Measurements from ENCODE around the gene MAP3K12. TPM values are rescaled to one million over a fixed set of nuclear protein-coding genes. Genes with fewer than 3 reads are reported as not detected.

Gene MAP3K12
- total RNA-seq, 5 donors from 2014 or later (not counting 1 experiment from before 2014, with no cell fraction given) = 21.4 to 29.9 (median 25.9) TPM

DNA sequence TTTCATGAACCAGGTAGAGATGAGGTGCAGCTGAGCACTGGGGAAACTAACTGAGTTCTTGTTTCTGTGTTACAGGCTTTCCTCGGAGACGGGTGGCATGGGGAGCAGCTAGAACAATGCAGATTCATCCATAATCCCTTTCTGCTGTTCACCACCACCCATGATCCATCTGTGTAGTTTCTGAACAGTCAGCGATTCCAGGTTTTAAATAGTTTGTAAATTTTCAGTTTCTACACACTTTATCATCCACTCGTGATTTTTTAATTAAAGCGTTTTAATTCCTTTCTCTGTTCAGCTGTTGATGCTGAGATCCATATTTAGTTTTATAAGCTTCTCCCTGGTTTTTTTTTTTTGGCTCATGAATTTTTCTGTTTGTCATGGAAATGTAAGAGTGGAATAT, 19.9 kb downstream of the MAP3K12 start:
- Mint-ChIP-seq H3K9me3 (no peaks in the 10 kb centered on the region), H3K4me1 (peaks cover 23 to 28% (median 24%) of the 10 kb centered on the region in 3 donors), H3K36me3 (peaks cover 34% of the 10 kb centered on the region), H3K4me3 (no peak overlapping the region), H3K27me3 (no peaks in the 10 kb centered on the region), H3K27ac (no peak overlapping the region)
- no peak for ATAC-seq (replicated peaks in 1 of 4)
- Histone ChIP-seq H3K9me3 (no peaks in the 10 kb centered on the region), H3K27ac (ENCODE audit: low read length) (no peak overlapping the region), H3K36me3 (ENCODE audit: control insufficient read depth in 2 of 2, extremely low read depth in 1 of 2, insufficient read depth in 1 of 2, low read length in 1 of 2) (peaks cover 24 to 92% of the 10 kb centered on the region in 2 donors), H3K4me3 (ENCODE audit: control insufficient read depth in 1 of 2, extremely low read depth in 1 of 2, low read length in 1 of 2) (no peak overlapping the region), H3K4me1 (ENCODE audit: control insufficient read depth in 1 of 2, extremely low read depth in 1 of 2, insufficient read depth in 2 of 2, low read length in 2 of 2) (peaks cover 0 to 10% of the 10 kb centered on the region in 2 experiments), H3K27me3 (replicated peaks in 1 of 2; ENCODE audit: control insufficient read depth in 2 of 2, extremely low read depth in 1 of 2, insufficient read depth in 2 of 2, low read length in 1 of 2) (no peaks in the 10 kb centered on the region)
- 100% methylated on average over 2 of the region's 5 CpGs for WGBS (ENCODE audit: insufficient coverage)
- ChIA-PET POLR2A (interaction anchor here (0.6 to 0.8 kb wide), 6 partner anchors 12 to 239 kb away, joined by 3 to 7 read pairs (median 4); no protein-coding TSS in a partner anchor), CTCF (interaction anchor here (0.6 to 1.0 kb wide), 3 partner anchors 22 to 39 kb away, joined by 3 to 4 read pairs (median 3); partner anchors contain the start of gene TARBP2 (in 1 of the 2))
- DNase-seq = no peak

DNA sequence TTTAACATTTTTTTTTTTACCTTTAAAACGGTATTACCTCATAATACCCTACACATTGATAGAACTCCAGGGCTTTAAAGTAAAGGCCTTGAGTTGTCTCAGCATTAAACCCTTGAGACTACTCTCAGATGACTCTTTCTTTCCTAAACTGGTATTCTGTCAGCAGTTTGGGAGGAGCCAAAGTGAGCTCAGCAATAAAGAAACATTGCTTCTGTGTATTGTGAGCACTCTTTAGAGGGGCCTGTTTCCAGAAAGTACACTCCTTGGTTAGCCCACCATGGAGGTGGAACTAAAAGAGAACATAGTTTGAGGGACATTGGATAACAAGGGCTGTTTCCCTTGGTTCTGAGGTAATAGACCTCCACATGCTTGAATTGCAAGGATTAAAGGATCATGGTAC, 20.4 kb downstream of the MAP3K12 start:
- WGBS (ENCODE audit: insufficient coverage) = 80% methylated on average over 1 of the region's 1 CpG
- ChIA-PET CTCF (interaction anchor here (0.6 to 1.4 kb wide), 4 partner anchors 13 to 39 kb away, joined by 3 to 4 read pairs (median 4); partner anchors contain the start of gene TARBP2 (in 1 of the 2)), POLR2A (interaction anchor here (0.6 to 0.8 kb wide), 5 partner anchors 13 to 238 kb away, joined by 3 to 7 read pairs (median 4); no protein-coding TSS in a partner anchor)

DNA sequence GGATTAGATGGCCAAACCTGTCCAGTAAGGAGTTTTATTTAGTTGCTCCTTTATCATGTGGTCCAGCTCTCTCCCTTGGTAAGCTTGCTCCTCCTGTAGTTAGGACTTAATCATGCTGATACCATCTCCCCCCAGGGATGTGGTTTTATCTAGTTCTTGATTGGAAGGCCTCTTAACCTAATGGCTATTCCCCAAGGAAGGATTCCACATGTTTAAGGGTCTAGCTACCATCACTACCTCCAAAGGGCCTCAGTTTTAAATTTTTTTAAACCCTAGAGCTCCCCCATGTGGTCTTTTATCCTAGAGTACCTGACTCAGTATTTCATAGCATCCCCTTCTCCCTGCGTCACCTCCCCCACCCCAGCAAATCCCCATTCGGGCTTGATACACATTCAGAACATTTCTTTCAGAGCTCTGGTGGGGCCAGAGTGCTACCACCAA, 22.5 kb downstream of the MAP3K12 start:
- peaks cover 46% of the 10 kb centered on the region for H3K36me3 Mint-ChIP-seq
- ATAC-seq (replicated peaks in 1 of 4) = peak in 1 of 4 experiments; percentile 30

More for the DNA sequence above, 20.4 kb downstream of the MAP3K12 start:
- Histone ChIP-seq H3K9me3 (no peaks in the 10 kb centered on the region), H3K4me3 (ENCODE audit: control insufficient read depth in 1 of 2, extremely low read depth in 1 of 2, low read length in 1 of 2) (no peak overlapping the region), H3K27ac (ENCODE audit: low read length) (no peak overlapping the region), H3K4me1 (ENCODE audit: control insufficient read depth in 1 of 2, extremely low read depth in 1 of 2, insufficient read depth in 2 of 2, low read length in 2 of 2) (peaks cover 0 to 10% of the 10 kb centered on the region in 2 experiments), H3K36me3 (ENCODE audit: control insufficient read depth in 2 of 2, extremely low read depth in 1 of 2, insufficient read depth in 1 of 2, low read length in 1 of 2) (peaks cover 22 to 92% of the 10 kb centered on the region in 2 donors), H3K27me3 (replicated peaks in 1 of 2; ENCODE audit: control insufficient read depth in 2 of 2, extremely low read depth in 1 of 2, insufficient read depth in 2 of 2, low read length in 1 of 2) (no peaks in the 10 kb centered on the region)
- DNase-seq (no peak), ATAC-seq (replicated peaks in 1 of 4) (no peak)
- Mint-ChIP-seq H3K36me3 (peaks cover 38% of the 10 kb centered on the region), H3K4me3 (no peak overlapping the region), H3K9me3 (no peaks in the 10 kb centered on the region), H3K4me1 (peaks cover 28 to 31% (median 29%) of the 10 kb centered on the region in 3 donors), H3K27ac (no peak overlapping the region), H3K27me3 (no peaks in the 10 kb centered on the region)

DNA sequence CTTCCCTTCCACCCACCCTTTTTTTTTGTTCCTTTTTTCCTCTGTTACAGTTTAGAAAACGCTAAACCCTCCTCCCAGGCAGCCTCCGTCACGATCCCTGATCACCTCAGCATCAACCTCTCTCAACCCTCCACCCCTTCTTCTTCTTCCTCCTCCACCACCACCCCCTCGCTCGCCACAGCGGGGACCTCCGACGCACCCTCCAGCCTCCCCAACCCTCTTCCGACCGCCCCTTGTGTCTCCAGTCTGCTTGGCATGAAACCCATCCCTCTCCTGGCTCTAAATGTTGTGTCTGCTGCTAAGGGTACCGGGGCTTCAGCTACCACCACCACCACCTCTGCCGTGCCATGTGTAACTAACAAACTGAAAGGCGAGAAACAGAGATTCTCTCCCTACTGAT, 24.4 kb downstream of the MAP3K12 start:
- peaks cover 0 to 12% of the 10 kb centered on the region in 2 experiments for H3K4me1 ChIP-seq (ENCODE audit: control insufficient read depth in 1 of 2, extremely low read depth in 1 of 2, insufficient read depth in 2 of 2, low read length in 2 of 2)
- peak overlapping the region; percentile 86 to 91 for H3K27ac Mint-ChIP-seq
- ATAC-seq (replicated peaks in 1 of 4) = peak in 2 of 4 experiments; percentile 34 to 44
- DNase-seq = no peak
- no peak overlapping the region for H3K4me3 ChIP-seq (ENCODE audit: control insufficient read depth in 1 of 2, extremely low read depth in 1 of 2, low read length in 1 of 2)
- H3K27me3 Mint-ChIP-seq = no peaks in the 10 kb centered on the region
- H3K27me3 ChIP-seq (replicated peaks in 1 of 2; ENCODE audit: control insufficient read depth in 2 of 2, extremely low read depth in 1 of 2, insufficient read depth in 2 of 2, low read length in 1 of 2) = no peaks in the 10 kb centered on the region
- peak overlapping the region; percentile 30 for H3K27ac ChIP-seq (ENCODE audit: low read length)
- no peaks in the 10 kb centered on the region for H3K9me3 Mint-ChIP-seq
- peaks cover 12 to 95% of the 10 kb centered on the region in 2 donors for H3K36me3 ChIP-seq (ENCODE audit: control insufficient read depth in 2 of 2, extremely low read depth in 1 of 2, insufficient read depth in 1 of 2, low read length in 1 of 2)
- ChIA-PET CTCF (interaction anchor here (0.6 to 3.2 kb wide), 7 partner anchors 11 to 1053 kb away, joined by 3 to 7 read pairs (median 3); no protein-coding TSS in a partner anchor), POLR2A (interaction anchor here in 1 of 2 donors (0.6 to 1.3 kb wide), 4 partner anchors 20 to 571 kb away, joined by 3 to 7 read pairs (median 4); partner anchors contain the start of gene TARBP2)
- WGBS (ENCODE audit: insufficient coverage) = 45% methylated on average over 10 of the region's 13 CpGs
- H3K9me3 ChIP-seq = no peaks in the 10 kb centered on the region
- H3K4me1 Mint-ChIP-seq = peaks cover 48 to 52% (median 51%) of the 10 kb centered on the region in 3 donors
- H3K36me3 Mint-ChIP-seq = peaks cover 54% of the 10 kb centered on the region
- H3K4me3 Mint-ChIP-seq = peak overlapping the region in 2 of 3 donors; percentile 21 to 26

More for the DNA sequence above, 22.5 kb downstream of the MAP3K12 start:
- ChIA-PET CTCF (interaction anchor here in 1 of 2 donors (0.6 to 1.3 kb wide), 9 partner anchors 15 to 434 kb away, joined by 3 to 10 read pairs (median 3); partner anchors contain the start of gene ESPL1), POLR2A (interaction anchor here (0.6 to 1.4 kb wide), 3 partner anchors 24 to 1452 kb away, joined by 3 to 8 read pairs (median 3); partner anchors contain the start of gene TARBP2 (in 1 of the 2))
- Histone ChIP-seq H3K36me3 (ENCODE audit: control insufficient read depth in 2 of 2, extremely low read depth in 1 of 2, insufficient read depth in 1 of 2, low read length in 1 of 2) (peaks cover 17 to 91% of the 10 kb centered on the region in 2 donors), H3K9me3 (no peaks in the 10 kb centered on the region), H3K27ac (ENCODE audit: low read length) (no peak overlapping the region), H3K4me1 (ENCODE audit: control insufficient read depth in 1 of 2, extremely low read depth in 1 of 2, insufficient read depth in 2 of 2, low read length in 2 of 2) (peaks cover 0 to 10% of the 10 kb centered on the region in 2 experiments), H3K4me3 (ENCODE audit: control insufficient read depth in 1 of 2, extremely low read depth in 1 of 2, low read length in 1 of 2) (no peak overlapping the region), H3K27me3 (replicated peaks in 1 of 2; ENCODE audit: control insufficient read depth in 2 of 2, extremely low read depth in 1 of 2, insufficient read depth in 2 of 2, low read length in 1 of 2) (no peaks in the 10 kb centered on the region)
- WGBS (ENCODE audit: insufficient coverage) = 67% methylated on average over 2 of the region's 2 CpGs
- Mint-ChIP-seq H3K27me3 (no peaks in the 10 kb centered on the region), H3K9me3 (no peaks in the 10 kb centered on the region), H3K4me1 (peaks cover 41 to 46% (median 43%) of the 10 kb centered on the region in 3 donors), H3K27ac (peak overlapping the region in 1 of 2 donors; percentile 48), H3K4me3 (no peak overlapping the region)
- DNase-seq = no peak

DNA sequence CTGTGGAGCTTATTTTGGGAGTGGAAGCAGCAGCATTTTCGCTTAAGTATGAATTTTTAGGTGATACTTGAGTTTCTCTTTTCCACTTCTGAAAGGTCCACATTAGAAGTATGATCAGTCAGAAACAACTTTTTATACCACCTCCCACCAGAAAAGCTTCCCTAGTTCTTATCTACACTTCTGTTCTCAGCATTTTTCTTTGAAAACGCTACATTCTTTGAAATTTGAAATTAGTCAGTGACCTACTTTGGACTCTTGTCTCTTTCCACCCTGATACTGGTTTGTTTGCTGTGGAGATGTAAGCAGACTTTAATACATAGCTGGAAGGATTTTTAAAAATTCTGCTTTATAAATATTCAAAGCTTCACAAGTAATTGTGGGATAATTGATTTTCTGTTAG, 25.2 kb downstream of the MAP3K12 start:
- peaks cover 12 to 97% of the 10 kb centered on the region in 2 donors for H3K36me3 ChIP-seq (ENCODE audit: control insufficient read depth in 2 of 2, extremely low read depth in 1 of 2, insufficient read depth in 1 of 2, low read length in 1 of 2)
- ChIA-PET POLR2A (interaction anchor here in 1 of 2 donors (0.9 to 1.0 kb wide), 2 partner anchors 10 to 20 kb away, joined by 3 read pairs; no protein-coding TSS in a partner anchor), CTCF (interaction anchor here in 1 of 2 donors (0.6 to 3.2 kb wide), 6 partner anchors 10 to 284 kb away, joined by 3 to 7 read pairs (median 4); no protein-coding TSS in a partner anchor)
- no peak for DNase-seq
- H3K27ac ChIP-seq (ENCODE audit: low read length) = peak overlapping the region; percentile 30
- no peak for ATAC-seq (replicated peaks in 1 of 4)
- H3K4me3 Mint-ChIP-seq = peak overlapping the region in 2 of 3 donors; percentile 1 to 26
- peaks cover 47% of the 10 kb centered on the region for H3K36me3 Mint-ChIP-seq
- H3K9me3 Mint-ChIP-seq = no peaks in the 10 kb centered on the region
- peak overlapping the region; percentile 86 to 91 for H3K27ac Mint-ChIP-seq
- no CpG with 5 or more reads among the region's 2 CpGs for WGBS (ENCODE audit: insufficient coverage)
- no peak overlapping the region for H3K4me3 ChIP-seq (ENCODE audit: control insufficient read depth in 1 of 2, extremely low read depth in 1 of 2, low read length in 1 of 2)
- no peaks in the 10 kb centered on the region for H3K9me3 ChIP-seq
- H3K27me3 ChIP-seq (replicated peaks in 1 of 2; ENCODE audit: control insufficient read depth in 2 of 2, extremely low read depth in 1 of 2, insufficient read depth in 2 of 2, low read length in 1 of 2) = no peaks in the 10 kb centered on the region
- peaks cover 0 to 12% of the 10 kb centered on the region in 2 experiments for H3K4me1 ChIP-seq (ENCODE audit: control insufficient read depth in 1 of 2, extremely low read depth in 1 of 2, insufficient read depth in 2 of 2, low read length in 2 of 2)
- H3K27me3 Mint-ChIP-seq = no peaks in the 10 kb centered on the region
- peaks cover 48 to 52% (median 50%) of the 10 kb centered on the region in 3 donors for H3K4me1 Mint-ChIP-seq

DNA sequence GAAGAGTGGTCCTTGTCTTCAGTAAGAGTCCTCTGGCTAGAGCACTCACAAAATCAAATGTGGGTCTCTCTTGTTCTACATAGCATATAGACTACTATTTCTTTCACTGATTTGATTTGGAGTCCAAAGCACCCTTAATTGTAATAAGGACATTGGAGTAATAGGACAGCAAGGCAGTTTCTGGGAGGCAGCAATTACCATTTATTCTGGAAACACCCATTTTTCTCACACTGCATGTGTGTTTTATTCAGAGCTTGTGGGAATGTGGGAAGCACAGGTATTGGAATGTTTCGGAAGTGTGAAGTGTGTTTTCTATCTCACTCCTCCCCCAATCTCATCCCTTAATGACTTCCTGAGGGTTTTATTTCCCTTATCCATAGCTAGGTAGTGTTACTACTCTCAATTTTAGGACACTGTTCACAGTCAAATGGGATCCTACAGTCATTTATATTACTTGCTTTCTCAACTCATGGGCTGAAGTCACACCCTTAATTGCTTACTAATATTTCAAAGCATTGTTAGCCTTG, 27.1 kb downstream of the MAP3K12 start:
- H3K4me3 ChIP-seq (ENCODE audit: control insufficient read depth in 1 of 2, extremely low read depth in 1 of 2, low read length in 1 of 2) = no peak overlapping the region
- ChIA-PET CTCF (interaction anchor here (0.6 to 0.7 kb wide), 6 partner anchors 20 to 589 kb away, joined by 3 to 8 read pairs (median 5); no protein-coding TSS in a partner anchor), POLR2A (interaction anchor here (0.6 to 1.4 kb wide), 5 partner anchors 14 to 320 kb away, joined by 4 to 10 read pairs (median 6); partner anchors contain the start of gene TARBP2 (in 1 of the 2))
- peaks cover 58% of the 10 kb centered on the region for H3K36me3 Mint-ChIP-seq
- no peaks in the 10 kb centered on the region for H3K27me3 ChIP-seq (replicated peaks in 1 of 2; ENCODE audit: control insufficient read depth in 2 of 2, extremely low read depth in 1 of 2, insufficient read depth in 2 of 2, low read length in 1 of 2)
- peaks cover 23 to 97% of the 10 kb centered on the region in 2 donors for H3K36me3 ChIP-seq (ENCODE audit: control insufficient read depth in 2 of 2, extremely low read depth in 1 of 2, insufficient read depth in 1 of 2, low read length in 1 of 2)
- no peak overlapping the region for H3K4me3 Mint-ChIP-seq
- no peak for ATAC-seq (replicated peaks in 1 of 4)
- H3K4me1 Mint-ChIP-seq = peaks cover 45 to 60% (median 51%) of the 10 kb centered on the region in 3 donors
- H3K9me3 ChIP-seq = no peaks in the 10 kb centered on the region
- no peaks in the 10 kb centered on the region for H3K27me3 Mint-ChIP-seq
- no peak for DNase-seq
- peak overlapping the region; percentile 22 to 32 for H3K27ac Mint-ChIP-seq
- H3K9me3 Mint-ChIP-seq = no peaks in the 10 kb centered on the region
- WGBS (ENCODE audit: insufficient coverage) = no CpG with 5 or more reads among the region's 1 CpG
- H3K4me1 ChIP-seq (ENCODE audit: control insufficient read depth in 1 of 2, extremely low read depth in 1 of 2, insufficient read depth in 2 of 2, low read length in 2 of 2) = peaks cover 0 to 12% of the 10 kb centered on the region in 2 experiments
- no peak overlapping the region for H3K27ac ChIP-seq (ENCODE audit: low read length)
